OCI-LY1 (cell line): Measurements from ENCODE around the gene LCN15.

Source experiments
- EZH2 ChIP-seq: fragments of 200-600 bp; sonication (generic), shearing (Covaris generic); IDR thresholded peaks from 2 replicates; pipeline ENCODE4 v1.8.0; 2017; ENCODE audit warnings: borderline replicate concordance, mixed run types, mild to moderate bottlenecking, antibody characterized with exemption, low read length, moderate library complexity, mixed read lengths
- TF ChIP-seq, protein P1 (sequence below): fragments of 200-600 bp; sonication (generic), shearing (Covaris generic); IDR thresholded peaks from 2 replicates; pipeline ENCODE4 v1.5.1; 2017; ENCODE audit warnings: mild to moderate bottlenecking, antibody characterized with exemption, low read length, moderate library complexity, mixed read lengths

GRCh38 chr9:136796238-136796774, 32.0 kb upstream of the LCN15 start, which contains the start of gene CCDC183:
- TF ChIP-seq, protein P1, sequence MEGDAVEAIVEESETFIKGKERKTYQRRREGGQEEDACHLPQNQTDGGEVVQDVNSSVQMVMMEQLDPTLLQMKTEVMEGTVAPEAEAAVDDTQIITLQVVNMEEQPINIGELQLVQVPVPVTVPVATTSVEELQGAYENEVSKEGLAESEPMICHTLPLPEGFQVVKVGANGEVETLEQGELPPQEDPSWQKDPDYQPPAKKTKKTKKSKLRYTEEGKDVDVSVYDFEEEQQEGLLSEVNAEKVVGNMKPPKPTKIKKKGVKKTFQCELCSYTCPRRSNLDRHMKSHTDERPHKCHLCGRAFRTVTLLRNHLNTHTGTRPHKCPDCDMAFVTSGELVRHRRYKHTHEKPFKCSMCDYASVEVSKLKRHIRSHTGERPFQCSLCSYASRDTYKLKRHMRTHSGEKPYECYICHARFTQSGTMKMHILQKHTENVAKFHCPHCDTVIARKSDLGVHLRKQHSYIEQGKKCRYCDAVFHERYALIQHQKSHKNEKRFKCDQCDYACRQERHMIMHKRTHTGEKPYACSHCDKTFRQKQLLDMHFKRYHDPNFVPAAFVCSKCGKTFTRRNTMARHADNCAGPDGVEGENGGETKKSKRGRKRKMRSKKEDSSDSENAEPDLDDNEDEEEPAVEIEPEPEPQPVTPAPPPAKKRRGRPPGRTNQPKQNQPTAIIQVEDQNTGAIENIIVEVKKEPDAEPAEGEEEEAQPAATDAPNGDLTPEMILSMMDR, result no peak
- TF ChIP-seq EZH2, result no peak
